Uterus (tissue), 4 donors: ENCODE data around the gene AHNAK. TPM values are rescaled to one million over a fixed set of nuclear protein-coding genes. Genes with fewer than 3 reads are reported as not detected.
A peak's percentile ranks its signal among the peaks of the same experiment; 100 is the strongest.

Experiments used
- DNase-seq, 2 donors: peaks; one replicate each; pipeline ENCODE4 v3.0.0-alpha.2; 2019 to 2020
- H3K27ac ChIP-seq, 2 donors: fragments of 200-600 bp; sonication (generic); 1 replicate in 1 of 2; 2 replicates in 1 of 2; pipeline ENCODE4 v1.5.1; 2016 to 2018
- H3K27me3 ChIP-seq, 2 donors: fragments of 200-600 bp; sonication (generic); one replicate each; pipeline ENCODE4 v1.5.1; 2018 to 2019; ENCODE audit warnings: control low read depth in 1 of 2
- H3K36me3 ChIP-seq, 2 donors: fragments of 200-600 bp; sonication (generic); one replicate each; pipeline ENCODE4 v1.5.1; 2019; ENCODE audit warnings: control low read depth in 1 of 2
- H3K4me1 ChIP-seq, 2 donors: fragments of 200-600 bp; sonication (generic); one replicate each; pipeline ENCODE4 v1.5.1; 2018 to 2019; ENCODE audit warnings: control low read depth in 1 of 2
- H3K4me3 ChIP-seq, 2 donors: fragments of 200-600 bp; sonication (generic); 1 replicate in 1 of 2; 2 replicates in 1 of 2; pipeline ENCODE4 v1.5.1; 2018 to 2019; ENCODE audit warnings: mild to moderate bottlenecking in 1 of 2
- H3K9me3 ChIP-seq, 2 donors: fragments of 200-600 bp; sonication (generic); one replicate each; pipeline ENCODE4 v1.5.1; 2019; ENCODE audit warnings: control low read depth in 1 of 2
- POLR2A ChIP-seq, 2 donors: fragments of 450-650 bp; IDR thresholded peaks; one replicate each; pipeline ENCODE4 v1.6.1; 2016; ENCODE audit warnings: antibody characterized with exemption in 2 of 2, mild to moderate bottlenecking in 1 of 2, moderate library complexity in 1 of 2
- intact Hi-C: fragments of 100-400 bp; cut with DNase I; formaldehyde crosslinking; loops from one replicate; pipeline ENCODE4 v1.15.1; 2023; ENCODE audit warnings: low total_unique reads
- total RNA-seq, 4 donors: library from RNA; depleted of rRNA in 3 of 4; stranded (reverse); fragments of >200 nt in 3 of 4; gene quantifications; one replicate each; pipeline versions ENCODE4 v1.1.0 to v1.2.4, GENCODE V29; 2014 to 2023
- TF ChIP-seq, protein P1 (sequence below), 4 experiments: fragments of 200-600 bp in 2 of 4; fragments of 450-650 bp in 2 of 4; sonication (generic) in 2 of 4; IDR thresholded peaks; one replicate each; pipeline ENCODE4 v1.5.1; 2016 to 2019; ENCODE audit warnings: antibody characterized with exemption in 4 of 4, mild to moderate bottlenecking in 2 of 4, moderate library complexity in 1 of 4
- donor health status: DM: yes; HTN: yes; CAD: no.

Gene AHNAK
- total RNA-seq, 4 donors from 2014 or later, result 452 to 1,353 (median 779) TPM

GRCh38 chr11:62443390-62444235 lies 103.0 kb downstream of the AHNAK start:
- Histone ChIP-seq H3K27me3 (no peaks in the 10 kb centered on the region), H3K36me3 (no peaks in the 10 kb centered on the region), H3K9me3 (no peaks in the 10 kb centered on the region), H3K4me3 (peak overlapping the region; percentile 27 to 35), H3K4me1 (peaks cover 5 to 14% of the 10 kb centered on the region in 2 donors), H3K27ac (peak overlapping the region; percentile 95)
- no peak for TF ChIP-seq POLR2A (IDR thresholded peaks at IDR 0.05)
- TF ChIP-seq, protein P1, sequence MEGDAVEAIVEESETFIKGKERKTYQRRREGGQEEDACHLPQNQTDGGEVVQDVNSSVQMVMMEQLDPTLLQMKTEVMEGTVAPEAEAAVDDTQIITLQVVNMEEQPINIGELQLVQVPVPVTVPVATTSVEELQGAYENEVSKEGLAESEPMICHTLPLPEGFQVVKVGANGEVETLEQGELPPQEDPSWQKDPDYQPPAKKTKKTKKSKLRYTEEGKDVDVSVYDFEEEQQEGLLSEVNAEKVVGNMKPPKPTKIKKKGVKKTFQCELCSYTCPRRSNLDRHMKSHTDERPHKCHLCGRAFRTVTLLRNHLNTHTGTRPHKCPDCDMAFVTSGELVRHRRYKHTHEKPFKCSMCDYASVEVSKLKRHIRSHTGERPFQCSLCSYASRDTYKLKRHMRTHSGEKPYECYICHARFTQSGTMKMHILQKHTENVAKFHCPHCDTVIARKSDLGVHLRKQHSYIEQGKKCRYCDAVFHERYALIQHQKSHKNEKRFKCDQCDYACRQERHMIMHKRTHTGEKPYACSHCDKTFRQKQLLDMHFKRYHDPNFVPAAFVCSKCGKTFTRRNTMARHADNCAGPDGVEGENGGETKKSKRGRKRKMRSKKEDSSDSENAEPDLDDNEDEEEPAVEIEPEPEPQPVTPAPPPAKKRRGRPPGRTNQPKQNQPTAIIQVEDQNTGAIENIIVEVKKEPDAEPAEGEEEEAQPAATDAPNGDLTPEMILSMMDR (IDR thresholded peaks at IDR 0.05), result no peak
- intact Hi-C loops, result no loop called here
- DNase-seq, result peak; percentile 38 to 53

DNA sequence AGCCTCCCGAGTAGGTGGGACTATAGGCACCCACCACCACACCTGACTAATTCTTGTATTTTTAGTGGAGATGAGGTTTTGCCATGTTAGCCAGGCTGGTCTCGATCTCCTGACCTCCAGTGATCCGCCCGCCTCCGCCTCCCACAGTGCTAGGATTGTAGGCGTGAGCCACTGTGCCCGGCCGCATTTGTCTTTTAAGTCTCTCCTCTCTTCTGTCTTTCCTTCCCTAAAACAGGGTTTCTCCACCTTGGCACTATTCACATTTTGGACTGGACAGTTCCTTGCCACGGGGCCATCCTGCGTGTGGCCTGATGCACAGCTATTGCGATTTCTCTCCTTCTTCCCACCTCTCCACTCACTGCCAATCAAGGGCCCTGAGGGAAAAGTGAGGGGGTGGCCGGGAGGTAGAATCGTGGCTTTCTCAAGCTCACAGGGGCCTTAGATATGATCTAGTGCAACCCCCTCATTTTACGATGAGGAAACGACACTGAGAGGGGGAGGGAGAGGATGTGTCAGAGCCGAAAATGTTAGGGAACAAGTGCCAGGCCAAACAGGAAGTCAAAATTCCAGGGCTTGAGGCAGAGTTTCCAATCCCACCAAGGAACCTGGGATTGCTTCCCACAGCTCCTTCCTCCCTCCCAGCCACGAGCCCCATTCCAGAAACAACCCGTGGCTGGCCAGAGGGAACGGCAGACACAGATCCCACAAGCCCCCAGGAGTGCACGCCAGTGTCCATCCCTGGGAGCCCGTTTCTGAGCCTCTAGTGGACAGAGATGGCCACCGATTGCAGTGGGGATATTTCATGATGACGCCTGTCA lies 106.6 kb downstream of the AHNAK start:
- no peak for TF ChIP-seq POLR2A (IDR thresholded peaks at IDR 0.05)
- TF ChIP-seq, protein P1 (IDR thresholded peaks at IDR 0.05), result peak in 1 of 4 experiments; percentile 6
- H3K27ac ChIP-seq, result peak overlapping the region; percentile 83 to 84
- intact Hi-C loops, result no loop called here
- DNase-seq, result peak; percentile 77 to 78
- H3K4me3 ChIP-seq, result no peak overlapping the region
- H3K9me3 ChIP-seq, result no peaks in the 10 kb centered on the region
- H3K27me3 ChIP-seq, result no peaks in the 10 kb centered on the region
- no peaks in the 10 kb centered on the region for H3K36me3 ChIP-seq
- peaks cover 10 to 11% of the 10 kb centered on the region in 2 donors for H3K4me1 ChIP-seq

DNA sequence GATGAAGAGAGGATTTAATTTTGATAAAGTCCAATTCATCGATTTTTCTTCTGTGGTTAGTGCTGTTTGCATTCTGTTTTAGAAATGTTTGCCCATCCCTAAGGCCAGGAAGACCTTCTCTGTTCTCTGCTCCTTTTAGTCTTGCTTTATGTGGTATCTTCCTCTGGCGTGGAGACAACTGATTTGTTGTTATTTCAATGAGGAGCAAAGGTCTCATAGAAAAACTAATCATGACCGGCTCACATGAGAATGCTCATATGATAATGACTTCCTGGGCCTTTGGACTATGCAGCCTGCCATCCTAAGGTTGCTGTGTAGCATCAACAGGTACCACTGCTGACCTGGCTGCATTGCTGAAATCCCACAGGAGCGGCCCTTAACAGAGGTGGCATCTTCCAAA lies 108.0 kb downstream of the AHNAK start:
- Histone ChIP-seq H3K9me3 (no peaks in the 10 kb centered on the region), H3K27ac (no peak overlapping the region), H3K4me1 (peaks cover 11 to 17% of the 10 kb centered on the region in 2 donors), H3K4me3 (no peak overlapping the region), H3K27me3 (no peaks in the 10 kb centered on the region), H3K36me3 (no peaks in the 10 kb centered on the region)
- DNase-seq, result no peak
- intact Hi-C loops, result no loop called here
- no peak for TF ChIP-seq POLR2A (IDR thresholded peaks at IDR 0.05)
- TF ChIP-seq, protein P1 (IDR thresholded peaks at IDR 0.05), result no peak

- H3K27me3 ChIP-seq, result no peaks in the 10 kb centered on the region
- peaks cover 11 to 21% of the 10 kb centered on the region in 2 donors for H3K4me1 ChIP-seq
- no peaks in the 10 kb centered on the region for H3K9me3 ChIP-seq
- intact Hi-C loops, result no loop called here
- no peak overlapping the region for H3K27ac ChIP-seq
- DNase-seq, result no peak
- no peaks in the 10 kb centered on the region for H3K36me3 ChIP-seq
- H3K4me3 ChIP-seq, result no peak overlapping the region
- no peak for TF ChIP-seq POLR2A (IDR thresholded peaks at IDR 0.05)
- TF ChIP-seq, protein P1 (IDR thresholded peaks at IDR 0.05), result no peak
These were observed 109.0 kb downstream of the AHNAK start for GRCh38 chr11:62437616-62438015.
